ENCODE data around the gene RNF11.

- no peak for TF ChIP-seq CTCF (IDR thresholded peaks at IDR 0.05)
- no peak for TF ChIP-seq MAFK (IDR thresholded peaks at IDR 0.05; ENCODE audit: partially characterized antibody)
- no peak for TF ChIP-seq REST (IDR thresholded peaks at IDR 0.05)
- no peak for TF ChIP-seq BCL3 (IDR thresholded peaks at IDR 0.05)
- no peak for TF ChIP-seq USF2 (IDR thresholded peaks at IDR 0.05)
- TF ChIP-seq RFX5 (IDR thresholded peaks at IDR 0.05), result no peak
- no peak for TF ChIP-seq MAZ (IDR thresholded peaks at IDR 0.05; ENCODE audit: borderline replicate concordance, low read depth, low read length)
- TF ChIP-seq POLR2A (IDR thresholded peaks at IDR 0.05; ENCODE audit: low read length), result no peak
- TF ChIP-seq ZNF302 (CRISPR knock-in tag; IDR thresholded peaks at IDR 0.05), result no peak
- TF ChIP-seq SMC3 (IDR thresholded peaks at IDR 0.05), result no peak
- TF ChIP-seq BHLHE40 (IDR thresholded peaks at IDR 0.05; ENCODE audit: low read depth, low read length), result no peak
These were observed 65.7 kb downstream of the RNF11 start for GRCh38 chr1:51301844-51302162.
